Measurements from ENCODE around the gene ZNF71. TPM values are rescaled to one million over a fixed set of nuclear protein-coding genes. Genes with fewer than 3 reads are reported as not detected.
"Not testable (repeated sequence)": the region's sequence is repeated elsewhere in the genome, so short reads cannot be mapped to it uniquely, and the experiment has no call there.

Gene ZNF71
- total and polyA plus RNA-seq, 3 experiments from 2014 or later = 8.2 to 11.8 (median 8.4) TPM

- peaks cover 7 to 20% (median 8%) of the 10 kb centered on the region in 3 donors for H3K4me1 Mint-ChIP-seq
- H3K27ac Mint-ChIP-seq; H3K36me3 ChIP-seq (ENCODE audit: insufficient read depth, low read length); POLR2A ChIA-PET; H3K4me3 Mint-ChIP-seq; H3K4me3 ChIP-seq (ENCODE audit: low read length); H3K4me1 ChIP-seq (ENCODE audit: insufficient read depth, low read length); H3K27ac ChIP-seq (ENCODE audit: low read depth, low read length); CTCF ChIA-PET; H3K27me3 ChIP-seq (ENCODE audit: insufficient read depth, low read length, poor library complexity, severe bottlenecking); H3K9me3 ChIP-seq (ENCODE audit: low read length); DNase-seq; H3K27me3 Mint-ChIP-seq: not testable (repeated sequence)
- H3K9me3 Mint-ChIP-seq = peaks cover 0 to 33% (median 30%) of the 10 kb centered on the region in 5 donors
- H3K36me3 Mint-ChIP-seq = peaks cover 0 to 11% (median 3%) of the 10 kb centered on the region in 3 donors
Measured at GRCh38 chr19:56672610-56673009, 77.5 kb downstream of the ZNF71 start.

Other genes starting within 250 kb of the ZNF71 start
- 1 to 10 TPM; 2.1 to 2.6 TPM for gene ZNF582, start 201.8 kb upstream of the ZNF71 start, total RNA-seq
- gene ZNF582, start 201.8 kb upstream of the ZNF71 start, polyA plus RNA-seq = 9.0 TPM
- 1 to 10 TPM; 5.3 to 5.9 TPM for gene ZNF583, start 191.0 kb upstream of the ZNF71 start, total RNA-seq
- 14.1 TPM for gene ZNF583, start 191.0 kb upstream of the ZNF71 start, polyA plus RNA-seq
- gene ZNF667, start 118.0 kb upstream of the ZNF71 start, total RNA-seq = under 1 TPM; 0.35 to 0.74 TPM
- gene ZNF667, start 118.0 kb upstream of the ZNF71 start, polyA plus RNA-seq = 0.54 TPM
- 1 to 10 TPM in 1 of 2 experiments, under 1 TPM in 1; 0.95 to 1.1 TPM for gene ZNF471, start 87.4 kb upstream of the ZNF71 start, total RNA-seq
- gene ZNF471, start 87.4 kb upstream of the ZNF71 start, polyA plus RNA-seq = 0.09 TPM
- gene ZFP28, start 56.4 kb upstream of the ZNF71 start, total RNA-seq = 1 to 10 TPM; 3.1 to 3.4 TPM
- gene ZFP28, start 56.4 kb upstream of the ZNF71 start, polyA plus RNA-seq = 2.7 TPM
- gene ZNF470, start 27.8 kb upstream of the ZNF71 start, total RNA-seq = 1 to 10 TPM; 2.5 to 3.5 TPM
- 2.1 TPM for gene ZNF470, start 27.8 kb upstream of the ZNF71 start, polyA plus RNA-seq
- gene SMIM17, start 47.9 kb downstream of the ZNF71 start, total RNA-seq = not detected
- not detected for gene SMIM17, start 47.9 kb downstream of the ZNF71 start, polyA plus RNA-seq
- gene ZNF835, start 76.5 kb downstream of the ZNF71 start, total RNA-seq = 1 to 10 TPM; 4.1 to 4.7 TPM
- gene ZNF835, start 76.5 kb downstream of the ZNF71 start, polyA plus RNA-seq = 1.3 TPM
- gene PEG3, start 245.4 kb downstream of the ZNF71 start, total RNA-seq = not detected
- gene PEG3, start 245.4 kb downstream of the ZNF71 start, polyA plus RNA-seq = not detected
- gene ZIM2, start 245.4 kb downstream of the ZNF71 start, total RNA-seq = not detected
- gene ZIM2, start 245.4 kb downstream of the ZNF71 start, polyA plus RNA-seq = not detected